ENCODE data around the gene FUT8. TPM values are rescaled to one million over a fixed set of nuclear protein-coding genes. Genes with fewer than 3 reads are reported as not detected.

The FUT8 gene
- total and polyA plus RNA-seq, 2 of the 8 experiments (the other 6 are each of a cell fraction or from before 2014, with no cell fraction given), result 10.5 to 25.1 TPM

GRCh38 chr14:65783576-65783975 lies 371.0 kb downstream of the FUT8 start (continued):
- TF ChIP-seq CHD7 (IDR thresholded peaks at IDR 0.05; ENCODE audit: insufficient replicate concordance, low read length) (no peak), ZNF274 (IDR thresholded peaks at IDR 0.05; ENCODE audit: borderline replicate concordance, extremely low read depth, low read length) (no peak)

All from H1 (cell line).